ENCODE data around the gene PTPN6. TPM values are rescaled to one million over a fixed set of nuclear protein-coding genes. Genes with fewer than 3 reads are reported as not detected.
A peak's percentile ranks its signal among the peaks of the same experiment; 100 is the strongest.

PTPN6 gene
- total RNA-seq, 1 experiment from 2014 or later: 19.8 TPM

DNA sequence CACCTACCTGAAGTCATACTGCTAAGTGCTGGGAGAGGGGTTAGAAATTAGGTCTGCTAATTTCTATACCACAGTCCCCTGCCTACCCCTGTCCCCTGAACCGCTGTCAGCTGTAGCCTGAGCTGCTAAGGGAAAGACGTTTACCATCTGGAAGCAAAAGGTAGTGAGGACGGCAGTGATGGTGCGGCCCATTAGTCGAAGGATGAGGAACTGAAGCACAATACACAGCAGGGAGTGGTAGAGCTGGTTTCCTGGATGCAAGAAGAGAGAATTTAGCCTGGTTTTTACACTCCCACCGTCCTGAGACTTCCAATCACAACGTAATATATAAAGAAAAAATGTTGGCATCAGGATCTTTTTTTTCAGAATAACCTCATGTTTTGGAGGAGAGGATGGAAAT is 31.4 kb downstream of the PTPN6 start:
- WGBS (ENCODE audit: extremely low coverage, insufficient read length, low lambda C conversion rate): no CpG with 5 or more reads among the region's 7 CpGs
- H4K5ac ChIP-seq (ENCODE audit: insufficient read length, low read depth, low read length): no peak overlapping the region

More for the DNA sequence above, 31.4 kb downstream of the PTPN6 start:
- H3K4ac ChIP-seq (ENCODE audit: low read depth, low read length): no peak overlapping the region
- H4K8ac ChIP-seq (replicated peaks; ENCODE audit: insufficient read length, low read depth, low read length): no peak overlapping the region
- H3K23ac ChIP-seq (ENCODE audit: insufficient read length, low read depth, low read length): no peak overlapping the region
- H3K27me3 Mint-ChIP-seq (ENCODE audit: low read depth): no peaks in the 10 kb centered on the region; the same call in 1 of the 2 replicates
- H3K27ac ChIP-seq (ENCODE audit: insufficient read length, low read depth, low read length): no peak overlapping the region
- H2BK5ac ChIP-seq (ENCODE audit: insufficient read length, low read length): no peak overlapping the region
- H3K4me1 Mint-ChIP-seq: peaks cover 3 to 10% of the 10 kb centered on the region in 2 experiments
- no peaks in the 10 kb centered on the region for H3K79me2 ChIP-seq (ENCODE audit: insufficient read depth, low read length)
- H3K9me3 ChIP-seq (ENCODE audit: control insufficient read depth, low read depth, low read length): no peaks in the 10 kb centered on the region
- no peaks in the 10 kb centered on the region for H4K20me1 ChIP-seq (ENCODE audit: control insufficient read depth, insufficient read depth, insufficient read length)
- no peak overlapping the region for H3K14ac ChIP-seq (ENCODE audit: insufficient read depth, low read length)
- H3K27me3 ChIP-seq (ENCODE audit: insufficient read depth, low read length): no peaks in the 10 kb centered on the region
- no peak overlapping the region for H2BK12ac ChIP-seq (ENCODE audit: insufficient read length, low read depth, low read length)
- no peak overlapping the region for H2AK5ac ChIP-seq (ENCODE audit: insufficient read length, low read length)
- H3K36me3 Mint-ChIP-seq (ENCODE audit: insufficient read depth in 1 of 3, low read depth in 3 of 3): peaks cover 6 to 50% (median 45%) of the 10 kb centered on the region in 3 experiments; a peak in 6 of 7 replicates
- H3K23me2 ChIP-seq (ENCODE audit: insufficient read length, low read depth, low read length, poor library complexity, severe bottlenecking): no peaks in the 10 kb centered on the region
- no peak overlapping the region for H3K4me2 ChIP-seq (ENCODE audit: insufficient read depth, insufficient read length, low read length)
- no peak overlapping the region for H2AFZ ChIP-seq (ENCODE audit: low read length)
- no peak overlapping the region for H4K91ac ChIP-seq (ENCODE audit: insufficient read length, low read depth, low read length)
- H3K27ac Mint-ChIP-seq: peak overlapping the region in 2 of 3 experiments; percentile 1 to 46; a peak in 2 of 7 replicates
- H2BK120ac ChIP-seq (ENCODE audit: low read depth, low read length, poor library complexity, severe bottlenecking): no peak overlapping the region
- no peak overlapping the region for H3T11ph ChIP-seq (ENCODE audit: low read length)
- no peaks in the 10 kb centered on the region; the same call in 1 of the 2 replicates for H3K4me1 ChIP-seq (ENCODE audit: insufficient read depth, low read length)
- H2BK15ac ChIP-seq (ENCODE audit: low read depth, low read length): no peak overlapping the region
- no peak for DNase-seq
- no peak overlapping the region for H3K18ac ChIP-seq (ENCODE audit: insufficient read length, low read depth, low read length)
- H3K9me3 Mint-ChIP-seq: no peaks in the 10 kb centered on the region
- no peak overlapping the region for H3K9ac ChIP-seq (ENCODE audit: extremely low read depth, insufficient read length, low read length)
- H3K56ac ChIP-seq (ENCODE audit: insufficient read length, low read depth, low read length): no peak overlapping the region
- H3K79me1 ChIP-seq (ENCODE audit: insufficient read depth, low read depth, low read length, poor library complexity, severe bottlenecking): no peaks in the 10 kb centered on the region
- TF ChIP-seq, protein P1, sequence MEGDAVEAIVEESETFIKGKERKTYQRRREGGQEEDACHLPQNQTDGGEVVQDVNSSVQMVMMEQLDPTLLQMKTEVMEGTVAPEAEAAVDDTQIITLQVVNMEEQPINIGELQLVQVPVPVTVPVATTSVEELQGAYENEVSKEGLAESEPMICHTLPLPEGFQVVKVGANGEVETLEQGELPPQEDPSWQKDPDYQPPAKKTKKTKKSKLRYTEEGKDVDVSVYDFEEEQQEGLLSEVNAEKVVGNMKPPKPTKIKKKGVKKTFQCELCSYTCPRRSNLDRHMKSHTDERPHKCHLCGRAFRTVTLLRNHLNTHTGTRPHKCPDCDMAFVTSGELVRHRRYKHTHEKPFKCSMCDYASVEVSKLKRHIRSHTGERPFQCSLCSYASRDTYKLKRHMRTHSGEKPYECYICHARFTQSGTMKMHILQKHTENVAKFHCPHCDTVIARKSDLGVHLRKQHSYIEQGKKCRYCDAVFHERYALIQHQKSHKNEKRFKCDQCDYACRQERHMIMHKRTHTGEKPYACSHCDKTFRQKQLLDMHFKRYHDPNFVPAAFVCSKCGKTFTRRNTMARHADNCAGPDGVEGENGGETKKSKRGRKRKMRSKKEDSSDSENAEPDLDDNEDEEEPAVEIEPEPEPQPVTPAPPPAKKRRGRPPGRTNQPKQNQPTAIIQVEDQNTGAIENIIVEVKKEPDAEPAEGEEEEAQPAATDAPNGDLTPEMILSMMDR (conservative IDR thresholded peaks at IDR 0.05): no peak
- no peak overlapping the region for H2BK20ac ChIP-seq (ENCODE audit: low read depth, low read length, poor library complexity, severe bottlenecking)
- H3K4me3 Mint-ChIP-seq: no peak overlapping the region; a peak in 1 of 5 replicates

Measured in H9 (cell line).